T-helper 2 cell treated with Interferon-gamma antibody and Interleukin-4, amounts not matched to agents 100 ng/mL and 5 ng/mL, for 36 hours (primary cell): ENCODE measurements around the gene MECP2. TPM values are rescaled to one million over a fixed set of nuclear protein-coding genes. Genes with fewer than 3 reads are reported as not detected.

ENCODE experiments used
- intact Hi-C: fragments of 100-400 bp; cut with micrococcal nuclease; formaldehyde crosslinking; loops from one replicate; pipeline ENCODE4 v1.15.1; 2023
- total RNA-seq: library from RNA; stranded (reverse); gene quantifications from 2 replicates; pipeline ENCODE4 v1.2.3, GENCODE V29; 2022

MECP2 gene
- total RNA-seq, 1 donor from 2014 or later: 56.7 TPM

DNA sequence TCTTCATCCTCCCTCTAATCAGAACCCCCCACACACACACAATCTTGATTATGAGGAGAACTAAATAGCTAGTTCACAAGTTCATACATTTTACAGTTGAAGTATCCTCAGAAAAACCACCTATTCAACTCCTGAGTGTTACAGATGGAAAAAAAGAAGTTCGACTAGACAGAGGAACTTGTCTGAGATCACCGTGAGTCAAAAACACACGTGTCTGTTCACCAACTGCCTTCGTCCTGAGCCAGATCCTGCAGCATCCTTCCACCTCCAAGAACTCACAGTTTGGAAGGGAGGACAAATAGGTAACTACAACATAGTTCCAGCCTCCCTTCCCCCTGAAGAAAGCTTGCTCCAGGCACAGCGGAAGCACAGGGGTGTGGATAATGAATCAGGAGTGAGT lies 58.9 kb downstream of the MECP2 start:
- intact Hi-C loops: no loop called here

GRCh38 chrX:154037754-154038153 lies 59.8 kb downstream of the MECP2 start:
- intact Hi-C loops: no loop called here

- intact Hi-C loops: no loop called here
Measured at GRCh38 chrX:154036513-154036912, 61.0 kb downstream of the MECP2 start.

DNA sequence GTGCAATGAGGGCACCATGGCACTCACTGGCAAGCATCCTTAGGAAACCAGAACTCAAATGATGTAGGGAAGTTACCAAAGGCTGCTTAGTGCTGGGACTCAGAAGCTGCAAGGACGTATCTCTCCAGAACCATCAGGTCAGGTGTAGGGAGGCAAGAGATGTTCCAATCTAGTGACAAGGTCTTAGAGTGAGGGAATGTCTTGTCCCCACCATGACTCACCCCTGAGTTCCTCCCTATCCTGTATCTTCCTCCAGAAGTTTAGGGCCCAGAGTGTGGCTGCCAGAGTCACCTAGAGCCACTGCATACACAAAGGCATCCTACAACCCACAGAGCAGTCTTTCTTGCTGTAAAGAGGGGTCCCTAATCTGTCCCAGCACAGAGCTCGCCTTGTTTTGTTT lies 63.7 kb downstream of the MECP2 start:
- intact Hi-C loops: no loop called here

GRCh38 chrX:154032653-154033052 lies 64.9 kb downstream of the MECP2 start:
- intact Hi-C loops: no loop called here

DNA sequence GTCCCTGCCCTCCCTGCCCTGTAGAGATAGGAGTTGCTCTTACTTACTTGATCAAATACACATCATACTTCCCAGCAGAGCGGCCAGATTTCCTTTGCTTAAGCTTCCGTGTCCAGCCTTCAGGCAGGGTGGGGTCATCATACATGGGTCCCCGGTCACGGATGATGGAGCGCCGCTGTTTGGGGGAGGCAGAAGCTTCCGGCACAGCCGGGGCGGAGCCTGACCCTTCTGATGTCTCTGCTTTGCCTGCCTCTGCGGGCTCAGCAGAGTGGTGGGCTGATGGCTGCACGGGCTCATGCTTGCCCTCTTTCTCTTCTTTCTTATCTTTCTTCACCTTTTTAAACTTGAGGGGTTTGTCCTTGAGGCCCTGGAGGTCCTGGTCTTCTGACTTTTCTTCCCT lies 65.4 kb downstream of the MECP2 start:
- intact Hi-C loops: no loop called here

DNA sequence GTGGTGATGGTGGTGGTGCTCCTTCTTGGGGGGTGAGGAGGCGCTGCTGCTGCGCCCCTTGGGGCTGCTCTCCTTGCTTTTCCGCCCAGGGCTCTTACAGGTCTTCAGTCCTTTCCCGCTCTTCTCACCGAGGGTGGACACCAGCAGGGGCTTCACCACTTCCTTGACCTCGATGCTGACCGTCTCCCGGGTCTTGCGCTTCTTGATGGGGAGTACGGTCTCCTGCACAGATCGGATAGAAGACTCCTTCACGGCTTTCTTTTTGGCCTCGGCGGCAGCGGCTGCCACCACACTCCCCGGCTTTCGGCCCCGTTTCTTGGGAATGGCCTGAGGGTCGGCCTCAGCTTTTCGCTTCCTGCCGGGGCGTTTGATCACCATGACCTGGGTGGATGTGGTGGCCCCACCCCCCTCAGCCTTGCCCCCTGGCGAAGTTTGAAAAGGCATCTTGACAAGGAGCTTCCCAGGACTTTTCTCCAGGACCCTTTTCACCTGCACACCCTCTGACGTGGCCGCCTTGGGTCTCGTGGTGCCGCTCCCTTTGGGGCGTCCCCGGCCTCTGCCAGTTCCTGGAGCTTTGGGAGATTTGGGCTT lies 66.7 kb downstream of the MECP2 start:
- intact Hi-C loops: no loop called here

DNA sequence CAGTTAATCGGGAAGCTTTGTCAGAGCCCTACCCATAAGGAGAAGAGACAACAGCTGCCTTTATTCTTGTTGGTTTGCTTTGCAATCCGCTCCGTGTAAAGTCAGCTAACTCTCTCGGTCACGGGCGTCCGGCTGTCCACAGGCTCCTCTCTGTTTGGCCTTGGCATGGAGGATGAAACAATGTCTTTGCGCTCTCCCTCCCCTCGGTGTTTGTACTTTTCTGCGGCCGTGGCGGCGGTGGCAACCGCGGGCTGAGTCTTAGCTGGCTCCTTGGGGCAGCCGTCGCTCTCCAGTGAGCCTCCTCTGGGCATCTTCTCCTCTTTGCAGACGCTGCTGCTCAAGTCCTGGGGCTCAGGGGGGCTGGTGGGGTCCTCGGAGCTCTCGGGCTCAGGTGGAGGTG lies 67.3 kb downstream of the MECP2 start:
- intact Hi-C loops: no loop called here

- intact Hi-C loops: no loop called here
Measured at GRCh38 chrX:154029439-154029838, 68.1 kb downstream of the MECP2 start.

GRCh38 chrX:154028502-154029184 lies 68.9 kb downstream of the MECP2 start:
- intact Hi-C loops: no loop called here

GRCh38 chrX:154027986-154028385 lies 69.5 kb downstream of the MECP2 start:
- intact Hi-C loops: no loop called here

- intact Hi-C loops: no loop called here
Measured at GRCh38 chrX:154027022-154027402, 70.5 kb downstream of the MECP2 start.

DNA sequence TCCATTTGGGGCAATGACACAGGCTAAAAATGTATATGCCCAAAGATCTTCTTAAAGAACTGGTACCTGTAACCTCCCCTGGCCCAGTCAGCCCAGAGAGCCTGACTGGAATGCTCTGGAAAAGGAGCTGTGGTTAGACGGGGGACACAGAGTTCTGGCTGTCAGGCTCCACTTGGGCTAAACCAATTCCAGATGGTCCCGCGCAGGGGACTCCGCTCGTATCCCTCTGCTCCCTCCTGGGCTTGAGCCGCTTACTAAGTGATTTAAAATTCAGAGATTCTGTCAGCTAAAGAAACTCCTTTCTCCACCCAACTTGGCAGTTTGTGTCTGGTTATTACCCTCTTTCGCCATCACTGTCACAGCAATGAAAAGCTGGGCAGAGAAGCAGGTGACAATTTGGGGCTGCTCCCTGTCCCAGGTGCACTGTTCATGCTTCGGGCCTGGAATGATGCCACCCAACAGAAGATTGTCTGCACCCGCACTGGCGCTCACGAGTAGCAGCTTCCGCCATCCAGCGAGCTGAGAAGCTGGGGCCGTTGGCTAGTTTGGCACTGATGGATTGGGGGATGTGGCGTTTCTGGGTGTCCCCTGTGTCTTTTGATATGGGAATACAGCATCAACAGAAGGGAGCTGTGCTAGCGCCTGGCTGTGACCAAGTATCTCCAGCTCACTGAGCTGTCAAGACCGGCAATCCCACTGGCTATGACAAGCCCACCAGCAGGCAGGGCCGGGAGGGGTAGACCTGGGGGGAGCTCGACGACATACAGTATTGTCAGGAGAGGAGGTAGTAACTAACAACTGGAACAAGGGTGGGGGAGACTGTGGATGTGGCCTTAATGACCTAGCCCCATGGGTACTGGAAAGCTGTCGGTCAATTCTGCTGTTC lies 71.1 kb downstream of the MECP2 start:
- intact Hi-C loops: no loop called here

- intact Hi-C loops: no loop called here
Measured at GRCh38 chrX:154025230-154025629, 72.3 kb downstream of the MECP2 start.

DNA sequence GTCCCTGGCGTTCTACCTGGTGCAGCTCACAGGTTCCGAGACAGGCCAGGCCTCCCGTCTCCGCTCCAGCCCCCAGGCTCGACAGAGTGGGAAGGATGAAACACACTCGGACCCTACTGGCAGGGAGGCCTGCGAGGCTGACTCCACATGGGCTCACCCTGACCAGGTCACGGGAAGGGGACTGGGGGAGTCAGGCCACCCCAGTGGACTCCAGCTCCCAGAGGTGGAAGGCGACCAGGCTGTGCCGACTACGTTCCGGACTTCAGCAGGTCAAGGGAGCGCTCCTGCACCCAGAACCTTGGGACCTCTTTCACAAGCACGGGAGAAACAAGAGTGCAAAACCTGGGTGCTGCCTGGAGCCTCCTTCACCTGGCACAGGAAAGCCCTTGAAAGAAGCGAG lies 73.2 kb downstream of the MECP2 start:
- intact Hi-C loops: no loop called here

DNA sequence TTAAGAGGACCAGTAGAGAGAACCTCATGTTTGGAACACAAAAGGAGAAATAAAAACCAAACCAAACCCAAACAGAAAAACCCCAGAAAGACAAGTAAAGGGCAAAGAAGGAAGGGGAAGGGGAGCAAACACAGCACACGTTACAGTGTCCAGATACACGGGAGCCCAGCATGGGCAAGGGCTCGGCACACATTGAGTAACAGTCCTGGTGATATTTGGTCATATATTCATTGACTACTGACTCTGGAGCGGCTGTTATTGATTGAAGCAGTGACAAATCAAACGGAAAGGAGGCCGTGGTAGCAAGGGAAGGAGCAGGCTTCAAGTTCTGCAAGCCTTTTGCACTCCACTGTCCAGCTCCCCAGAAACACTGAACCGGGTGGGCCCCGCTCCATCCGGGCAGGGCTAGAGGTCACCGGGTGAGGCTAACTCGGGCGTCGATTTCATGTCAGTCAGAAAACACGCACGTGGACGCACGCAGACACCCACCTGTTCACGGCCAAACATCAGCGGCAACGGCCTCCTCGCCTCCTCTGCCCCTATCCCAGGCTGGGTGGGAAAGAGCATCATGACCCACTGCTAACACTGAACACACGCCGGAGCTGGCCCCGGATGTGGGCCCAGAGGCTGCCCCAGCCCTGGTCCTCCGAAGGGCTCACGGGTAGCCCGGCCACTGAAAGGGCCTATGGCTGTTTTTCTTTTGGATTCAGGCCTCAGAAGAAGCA lies 74.1 kb downstream of the MECP2 start:
- intact Hi-C loops: no loop called here

DNA sequence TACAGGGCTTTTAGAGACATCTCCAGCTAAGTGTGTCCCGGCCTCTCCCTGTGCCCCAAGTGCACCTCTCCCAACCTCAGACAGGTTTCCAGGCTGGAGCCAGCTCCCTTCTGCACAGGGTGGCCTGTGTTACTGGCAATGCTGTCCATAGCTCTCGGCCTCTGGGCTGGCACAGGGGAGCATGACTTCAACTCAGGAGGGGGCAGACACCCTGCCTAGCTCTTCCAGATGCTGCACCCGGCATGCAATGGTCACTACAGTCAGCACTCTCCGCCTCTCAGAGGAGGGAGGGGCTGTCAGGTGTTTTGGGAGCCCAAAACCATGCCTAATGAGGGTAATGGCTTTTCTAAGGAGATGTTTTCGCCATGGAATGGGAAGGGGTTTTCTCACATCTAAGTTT lies 75.4 kb downstream of the MECP2 start:
- intact Hi-C loops: no loop called here

GRCh38 chrX:154021131-154021611 lies 76.3 kb downstream of the MECP2 start:
- intact Hi-C loops: loop anchor here (2.0 kb wide), 1 partner anchor 50 kb away; the partner anchor contains the start of gene HCFC1

DNA sequence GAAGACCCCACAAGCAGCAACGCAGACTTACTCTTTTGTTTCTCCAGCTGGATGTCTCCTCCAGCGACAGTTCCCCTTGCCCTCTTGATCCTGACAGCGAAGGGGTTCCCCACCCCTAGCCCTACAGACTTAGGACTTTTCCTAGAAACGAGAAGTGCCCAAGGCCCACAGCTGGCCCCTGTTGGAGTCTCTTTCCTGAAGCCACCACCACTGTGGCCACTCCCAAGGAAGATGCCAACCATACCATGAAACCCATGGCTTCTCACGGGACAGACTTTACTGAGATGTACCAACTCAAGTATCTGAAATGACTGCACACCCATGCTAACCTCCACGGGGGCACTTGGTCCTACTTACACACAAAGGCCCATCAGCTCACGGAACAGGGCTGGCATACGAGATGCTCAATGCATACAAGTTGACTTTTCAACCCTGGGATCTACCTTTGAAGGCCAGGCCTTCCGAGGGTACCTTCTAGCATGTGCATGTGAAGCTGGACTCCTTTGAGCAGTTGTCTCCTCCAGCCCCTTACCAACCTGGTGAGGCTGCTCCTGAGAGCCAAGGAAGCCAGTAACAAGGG lies 76.9 kb downstream of the MECP2 start:
- intact Hi-C loops: loop anchor here (2.0 kb wide), 1 partner anchor 50 kb away; the partner anchor contains the start of gene HCFC1

DNA sequence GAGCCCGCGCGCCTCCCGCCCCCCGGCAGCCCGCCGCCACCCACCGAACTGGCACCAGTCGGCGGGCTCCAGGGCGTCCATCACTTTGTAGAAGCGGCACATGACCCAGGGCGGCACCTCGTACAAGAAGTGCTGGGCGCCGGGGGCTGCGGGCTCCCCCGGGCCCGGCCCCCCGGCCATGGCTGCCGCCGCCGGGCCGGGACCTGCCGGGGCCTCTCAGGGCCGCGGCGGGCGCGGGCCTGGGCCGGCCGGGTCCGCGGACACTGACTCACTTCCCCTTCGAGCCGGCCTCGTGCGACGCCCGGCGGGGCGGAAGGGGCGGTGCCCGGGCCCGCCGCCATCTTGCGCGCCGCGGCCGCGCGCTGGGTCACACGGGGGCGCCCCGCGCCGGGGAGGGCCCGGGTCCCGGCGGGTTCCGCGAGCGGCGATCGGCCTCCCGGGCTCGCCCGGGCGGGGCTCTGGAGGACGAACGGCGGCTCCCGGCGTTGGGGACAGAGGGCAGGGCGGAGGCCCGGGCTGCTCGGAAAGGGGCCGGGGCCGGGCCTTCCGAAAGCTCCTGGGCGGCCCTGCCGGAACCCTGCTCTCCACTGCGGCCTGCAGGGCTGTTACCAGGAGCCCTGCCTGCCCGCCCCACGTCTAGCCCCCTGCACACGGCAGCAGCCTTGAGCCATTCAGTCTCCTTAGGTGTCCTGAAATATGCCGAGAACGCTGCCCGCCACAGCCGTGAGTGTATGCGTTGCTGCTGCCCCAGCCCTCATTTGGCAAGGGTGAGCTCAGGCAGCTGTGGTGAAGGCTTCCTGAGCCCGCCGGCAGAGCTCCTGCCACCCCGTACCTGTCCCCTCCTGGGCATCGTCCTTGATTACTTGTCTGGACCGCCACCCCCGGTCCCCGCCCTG lies 77.6 kb downstream of the MECP2 start, which contains the start of gene IRAK1:
Gene IRAK1, minus strand, starts transcription at position 270 of the 896 bp plus-strand sequence. Its CDS starts 90 bp downstream, at position 180.
- intact Hi-C loops: loop anchor here (2.0 kb wide), 1 partner anchor 49 kb away; the partner anchor contains the start of gene HCFC1
